K562 (cell line): ENCODE results near the gene MBNL1. TPM values are rescaled to one million over a fixed set of nuclear protein-coding genes. Genes with fewer than 3 reads are reported as not detected.
A peak's percentile ranks its signal among the peaks of the same experiment; 100 is the strongest.
"Not testable (repeated sequence)": the region's sequence is repeated elsewhere in the genome, so short reads cannot be mapped to it uniquely, and the experiment has no call there.

Source experiments
- ATAC-seq: fragments of 200-7000 bp; cut with Tn5 transposase; 3 replicates; pipeline ENCODE4 v1.9.1; 2020; ENCODE audit warnings: moderate library complexity
- BruUV-seq: library from RNA; stranded (reverse); fragments of 400-500 nt; replicated peaks from 2 replicates; lab custom pipeline; 2021; lab: Mats Ljungman, UMichigan
- CTCF ChIA-PET: fragments of 300-600 bp; formaldehyde crosslinking; extraction: SDS; loops from one replicate; lab custom pipeline; 2021; ENCODE audit warnings: low intra/inter-chr PET ratio; lab: Yijun Ruan, JAX
- POLR2A ChIA-PET: fragments of 300-600, 350-650 bp; sonication (Branson Sonifier 250); formaldehyde crosslinking; extraction: SDS; loops from one replicate; lab custom pipeline; 2021; ENCODE audit warnings: antibody characterized with exemption, inconsistent platforms; lab: Yijun Ruan, JAX
- DNase-seq, 4 experiments: peaks; one replicate each; pipeline versions ENCODE4 v3.0.0 to v3.0.0-alpha.2; 2011 to 2018; ENCODE audit warnings: low spot score in 3 of 4, mixed read lengths in 3 of 4; ENCODE audit errors: extremely low read depth in 1 of 4
- FAIRE-seq: peaks from 2 replicates; lab custom pipeline; 2011; peaks lifted over from hg19 to GRCh38; lab: Jason Lieb, UNC
- H2AFZ ChIP-seq: 2 replicates; pipeline ENCODE4 v1.6.0; 2011; ENCODE audit warnings: low read depth, low read length, control low read depth, inconsistent platforms
- H3K27ac ChIP-seq: fragments of 200-600 bp; 3 replicates; pipeline ENCODE4 v1.8.0; 2011; ENCODE audit warnings: low read depth, mild to moderate bottlenecking, control low read depth, inconsistent platforms, low read length, moderate library complexity, mixed read lengths; ENCODE audit errors: extremely low read depth
- H3K27me3 ChIP-seq, 2 experiments: fragments of 300-600 bp in 1 of 2; 2 replicates in 1 of 2; 3 replicates in 1 of 2; pipeline versions ENCODE4 v1.6.0 to v1.8.0; 2011; ENCODE audit warnings: inconsistent platforms in 2 of 2, low read length in 2 of 2, mild to moderate bottlenecking in 1 of 2, mixed read lengths in 1 of 2, moderate library complexity in 1 of 2; ENCODE audit not compliant: control insufficient read depth in 2 of 2, insufficient read depth in 2 of 2
- H3K36me3 ChIP-seq: fragments of 300-600 bp; 3 replicates; pipeline ENCODE4 v1.8.0; 2011; ENCODE audit warnings: mild to moderate bottlenecking, low read length, inconsistent platforms; ENCODE audit not compliant: control insufficient read depth, insufficient read depth
- H3K4me1 ChIP-seq, 2 experiments: fragments of 200-600 bp in 1 of 2; replicated peaks in 1 of 2; 2 replicates in 1 of 2; 3 replicates in 1 of 2; pipeline versions ENCODE4 v1.5.1 to v1.8.0; 2011; ENCODE audit warnings: inconsistent platforms in 2 of 2, low read length in 2 of 2, mild to moderate bottlenecking in 1 of 2, mixed read lengths in 1 of 2, moderate library complexity in 1 of 2; ENCODE audit not compliant: control insufficient read depth in 2 of 2, insufficient read depth in 2 of 2
- H3K4me2 ChIP-seq: 2 replicates; pipeline ENCODE4 v1.6.1; 2011; ENCODE audit warnings: low read length, control low read depth, inconsistent platforms, mixed read lengths; ENCODE audit not compliant: insufficient read depth
- H3K4me3 ChIP-seq: fragments of 200-600 bp; sonication (generic), shearing (Covaris generic); 2 replicates; pipeline ENCODE4 v1.5.1; 2016; ENCODE audit warnings: control low read depth, inconsistent platforms
- H3K79me2 ChIP-seq: fragments of 200-600 bp; 3 replicates; pipeline ENCODE4 v1.8.0; 2011; ENCODE audit warnings: low read length, inconsistent platforms; ENCODE audit not compliant: control insufficient read depth, insufficient read depth
- H3K9ac ChIP-seq, 2 experiments: 2 replicates each; pipeline versions ENCODE4 v1.6.0 to v1.6.1; 2011; ENCODE audit warnings: low read depth in 2 of 2, low read length in 2 of 2, control low read depth in 1 of 2, inconsistent platforms in 1 of 2, mild to moderate bottlenecking in 1 of 2, mixed read lengths in 1 of 2; ENCODE audit not compliant: insufficient read depth in 1 of 2
- H3K9me1 ChIP-seq: one replicate; pipeline ENCODE4 v1.6.0; 2011; ENCODE audit warnings: inconsistent platforms, mild to moderate bottlenecking, low read length, moderate library complexity; ENCODE audit not compliant: control insufficient read depth, insufficient read depth
- H3K9me3 ChIP-seq: replicated peaks from 2 replicates; pipeline ENCODE4 v1.5.1; 2011; ENCODE audit warnings: low read depth, low read length, inconsistent platforms; ENCODE audit not compliant: control insufficient read depth, insufficient read depth
- H4K20me1 ChIP-seq: replicated peaks from 2 replicates; pipeline ENCODE4 v1.6.1; 2011; ENCODE audit warnings: low read length, inconsistent platforms, mixed read lengths; ENCODE audit not compliant: control insufficient read depth, insufficient read depth
- BCOR ChIP-seq: fragments of 450-650 bp; IDR thresholded peaks from 2 replicates; pipeline ENCODE4 v1.6.1; 2016
- CHAMP1 ChIP-seq: fragments of 450-650 bp; IDR thresholded peaks from 2 replicates; pipeline ENCODE4 v1.6.1; 2016; ENCODE audit warnings: mild to moderate bottlenecking
- KDM1A ChIP-seq, 2 experiments: fragments of 450-650 bp; IDR thresholded peaks; 2 replicates each; pipeline ENCODE4 v1.6.1; 2016; ENCODE audit warnings: mild to moderate bottlenecking in 2 of 2
- NFIC ChIP-seq: fragments of 450-650 bp; IDR thresholded peaks from 2 replicates; pipeline ENCODE4 v1.6.1; 2017; ENCODE audit warnings: mild to moderate bottlenecking, inconsistent platforms
- RBM25 ChIP-seq: fragments of 200-400 bp; formaldehyde crosslinking; IDR thresholded peaks from 2 replicates; pipeline ENCODE4 v1.6.1; 2018; ENCODE audit warnings: low read length, low read depth, moderate library complexity; ENCODE audit not compliant: severe bottlenecking
- ZNF146 ChIP-seq: IDR thresholded peaks from one replicate; pipeline ENCODE4 v1.6.1; 2018; ENCODE audit warnings: missing compliant biosample characterization; ENCODE audit not compliant: unreplicated experiment
- WGBS: fragments of 100-300 bp; shearing (Covaris generic); methylation state at CpG from one replicate; pipeline ENCODE4 v1.1.6; 2016; ENCODE audit warnings: low coverage, mixed read lengths; ENCODE audit not compliant: insufficient coverage; ENCODE audit errors: missing lambda C conversion rate; 5-methylcytosine and 5-hydroxymethylcytosine counted together
- in situ Hi-C: fragments of 300-500 bp; cut with MboI; formaldehyde crosslinking; loops from 4 replicates; pipeline ENCODE4 v1.15.0; 2018; ENCODE audit warnings: inconsistent platforms, mixed read lengths
- intact Hi-C: fragments of 100-400 bp; cut with micrococcal nuclease; formaldehyde crosslinking; loops from 2 replicates; pipeline ENCODE4 v1.14.2; 2022
- polyA plus RNA-seq, 8 experiments: library from polyadenylated mRNA; depleted of rRNA in 4 of 8; stranded (reverse) in 5 of 8; unstranded in 3 of 8; fragments of >200 nt; fragmentation: Nextera tagmentation in 2 of 8; fragmentation: Illumina TruSeq in 1 of 8; extraction: Ambion mirVana in 2 of 8; extraction: Trizol in 1 of 8; gene quantifications; 2 replicates each; pipeline versions ENCODE4 v1.2.1 to v1.2.3, GENCODE V29; 2011 to 2014; ENCODE audit warnings: inconsistent platforms in 1 of 8, missing spikeins in 1 of 8
- total RNA-seq, 7 experiments: library from RNA; depleted of rRNA in 6 of 7; stranded (reverse); fragments of >200 nt in 6 of 7; fragmentation: Illumina TruSeq in 2 of 7; extraction: Trizol in 2 of 7; gene quantifications; 2 replicates each; pipeline versions ENCODE4 v1.2.1 to v1.2.3, GENCODE V29; 2011 to 2021; ENCODE audit warnings: low replicate concordance in 1 of 7

MBNL1 gene
- total and polyA plus RNA-seq, 9 of the 15 experiments (the other 6 are each of a cell fraction or from before 2014, with no cell fraction given), result 70.3 to 243 (median 220) TPM

GRCh38 chr3:152367192-152367591 is 98.5 kb downstream of the MBNL1 start:
- H3K27ac ChIP-seq, H3K9me1 ChIP-seq, POLR2A ChIA-PET, CTCF ChIA-PET, H3K27me3 ChIP-seq, BruUV-seq, ATAC-seq, H3K4me3 ChIP-seq, in situ Hi-C loops, H3K9ac ChIP-seq, H3K9me3 ChIP-seq, intact Hi-C loops, H2AFZ ChIP-seq, H3K4me1 ChIP-seq, H3K4me2 ChIP-seq, FAIRE-seq, DNase-seq: not testable (repeated sequence)
- Histone ChIP-seq H4K20me1 (0 out of 2 replicates have a peak, but pooled peaks cover 10% of the 10 kb centered on the region), H3K36me3 (peaks cover 31% of the 10 kb centered on the region), H3K79me2 (peaks cover 100% of the 10 kb centered on the region)
- peak; percentile 26 to 43; a peak in 1 of 4 replicates for TF ChIP-seq KDM1A (IDR thresholded peaks at IDR 0.05)
- peak; percentile 49 for TF ChIP-seq RBM25
- TF ChIP-seq ZNF146, result peak; percentile 97
- 0 out of 2 replicates have a peak, but pooled peaks have one; percentile 36 for TF ChIP-seq BCOR
- TF ChIP-seq NFIC, result peak; percentile 64
- TF ChIP-seq CHAMP1, result 0 out of 2 replicates have a peak, but pooled peaks have one; percentile 37
- 87% methylated on average over 2 of the region's 2 CpGs for WGBS

- CTCF ChIA-PET, H3K4me1 ChIP-seq, FAIRE-seq, H3K9me1 ChIP-seq, BruUV-seq, DNase-seq, H3K27ac ChIP-seq, H3K9me3 ChIP-seq, H3K4me2 ChIP-seq, H3K4me3 ChIP-seq, in situ Hi-C loops, H3K9ac ChIP-seq, ATAC-seq, H3K27me3 ChIP-seq, intact Hi-C loops, H2AFZ ChIP-seq: not testable (repeated sequence)
- POLR2A ChIA-PET, result interaction anchor here (1.1 to 1.5 kb wide), 3 partner anchors 9 to 216 kb away, joined by 3 to 4 read pairs (median 3); no protein-coding TSS in a partner anchor
- peaks cover 100% of the 10 kb centered on the region for H3K79me2 ChIP-seq
- H4K20me1 ChIP-seq, result peaks cover 11% of the 10 kb centered on the region; the same call in 1 of the 2 replicates
- 88% methylated on average over 6 of the region's 6 CpGs for WGBS
- H3K36me3 ChIP-seq, result peaks cover 11% of the 10 kb centered on the region; the same call in 2 of the 3 replicates
Observed at GRCh38 chr3:152372633-152373032, 103.9 kb downstream of the MBNL1 start.
